ENCODE measurements around the gene PILRA.
A peak's percentile ranks its signal among the peaks of the same experiment; 100 is the strongest.
"Not testable (repeated sequence)": the region's sequence is repeated elsewhere in the genome, so short reads cannot be mapped to it uniquely, and the experiment has no call there.

The PILRA gene

DNA sequence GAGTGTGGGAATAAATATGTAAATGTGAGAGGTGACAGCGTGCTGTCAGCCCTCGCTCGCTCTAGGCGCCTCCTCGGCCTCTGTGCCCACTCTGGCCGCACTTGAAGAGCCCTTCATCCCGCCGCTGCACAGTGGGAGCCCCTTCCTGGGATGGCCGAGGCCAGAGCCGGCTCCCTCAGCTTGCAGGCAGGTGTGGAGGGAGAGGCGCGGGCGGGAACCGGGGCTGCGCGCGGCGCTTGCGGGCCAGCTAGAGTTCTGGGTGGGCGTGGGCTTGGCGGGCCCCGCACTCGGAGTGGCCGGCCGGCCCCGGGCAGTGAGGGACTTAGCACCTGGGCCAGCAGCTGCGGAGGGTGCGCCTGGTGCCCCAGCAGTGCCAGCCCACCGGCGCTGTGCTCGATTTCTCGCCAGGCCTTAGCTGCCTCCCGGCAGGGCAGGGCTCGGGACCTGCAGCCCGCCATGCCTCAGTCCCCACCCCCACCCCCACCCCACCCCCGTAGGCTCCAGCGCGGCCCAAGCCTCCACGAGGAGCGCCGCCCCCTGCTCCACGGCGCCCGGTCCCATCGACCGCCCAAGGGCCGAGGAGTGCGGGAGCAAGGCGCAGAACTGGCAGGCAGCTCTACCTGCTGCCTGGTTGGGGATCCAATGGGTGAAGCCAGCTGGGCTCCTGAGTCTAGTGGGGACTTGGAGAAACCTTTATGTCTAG is 8.4 kb downstream of the PILRA start:
- not testable (repeated sequence) for DNase-seq

DNA sequence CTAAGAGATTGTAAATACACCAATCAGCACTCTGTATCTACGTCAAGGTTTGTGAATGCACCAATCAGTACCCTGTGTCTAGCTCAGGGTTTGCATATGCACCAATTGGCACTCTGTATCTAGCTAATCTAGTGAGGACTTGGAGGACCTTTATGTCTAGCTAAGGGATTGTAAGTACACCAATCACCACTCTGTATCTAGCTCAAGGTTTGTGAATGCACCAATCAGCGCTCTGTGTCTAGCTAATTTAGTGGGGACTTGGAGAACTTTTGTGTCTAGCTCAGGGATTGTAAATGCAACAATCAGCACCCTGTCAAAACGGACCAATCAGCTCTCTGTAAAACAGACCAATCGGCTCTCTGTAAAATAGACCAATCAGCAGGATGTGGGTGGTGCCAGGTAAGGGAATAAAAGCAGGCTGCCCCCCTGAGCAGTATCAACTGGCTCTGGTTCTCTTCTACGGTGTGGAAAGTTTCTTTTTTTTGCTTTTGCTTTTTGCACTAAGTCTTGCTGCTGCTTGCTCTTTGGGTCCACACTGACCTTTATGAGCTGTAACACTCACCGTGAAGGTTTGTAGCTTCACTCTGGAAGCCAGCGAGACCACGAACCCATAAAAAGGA is 9.1 kb downstream of the PILRA start:
- not testable (repeated sequence) for DNase-seq

DNA sequence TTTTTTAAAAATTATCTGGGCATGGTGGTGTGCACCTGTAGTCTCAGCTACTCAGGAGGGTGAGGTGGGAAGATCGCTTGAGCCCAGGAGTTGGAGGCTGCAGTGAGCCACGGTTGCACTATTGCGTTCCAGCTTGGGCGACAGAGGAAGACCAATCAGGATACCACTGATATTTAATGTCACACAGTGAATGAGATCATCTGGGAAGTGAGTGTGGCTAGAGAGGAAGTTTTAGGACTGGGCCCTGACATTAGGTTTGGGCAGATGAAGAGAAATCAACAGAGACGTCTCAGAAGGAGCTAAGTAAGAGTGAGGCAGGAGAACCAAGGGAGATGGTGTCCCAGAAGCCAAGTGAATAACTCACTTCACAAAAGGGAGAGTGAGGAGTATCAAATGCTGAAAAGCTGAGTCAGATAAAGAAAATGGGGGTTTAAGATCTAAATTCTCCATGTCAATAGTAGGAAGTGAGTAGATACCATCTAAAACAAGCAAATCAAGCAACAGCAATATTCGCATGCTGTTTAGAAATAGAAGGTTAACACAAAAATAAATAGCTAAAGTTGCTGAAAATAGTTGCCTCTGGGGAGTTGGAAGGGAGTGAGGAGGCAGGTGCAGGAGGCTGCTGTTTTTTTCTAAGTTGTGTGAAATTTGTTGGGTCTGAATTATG is 11.5 kb downstream of the PILRA start:
- DNase-seq = no peak

DNA sequence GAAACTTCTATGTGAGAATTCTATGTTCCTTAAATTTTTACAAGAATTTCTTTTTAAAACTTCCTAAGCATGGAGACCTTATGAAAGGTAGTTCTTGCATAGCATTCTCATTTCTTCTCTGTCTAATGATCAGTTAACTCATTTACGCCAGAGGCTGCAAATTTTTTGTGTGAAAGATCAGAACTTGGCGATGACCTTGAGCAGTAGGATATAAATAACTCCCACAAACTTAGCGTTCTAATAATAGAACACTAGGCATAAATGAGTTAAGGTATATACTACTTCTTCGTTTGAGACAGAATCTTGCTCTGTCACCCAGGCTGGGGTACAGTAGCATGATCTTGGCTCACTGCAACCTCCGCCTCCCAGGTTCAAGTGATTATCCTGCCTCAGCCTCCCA is 13.7 kb downstream of the PILRA start:
- DNase-seq = no peak

DNA sequence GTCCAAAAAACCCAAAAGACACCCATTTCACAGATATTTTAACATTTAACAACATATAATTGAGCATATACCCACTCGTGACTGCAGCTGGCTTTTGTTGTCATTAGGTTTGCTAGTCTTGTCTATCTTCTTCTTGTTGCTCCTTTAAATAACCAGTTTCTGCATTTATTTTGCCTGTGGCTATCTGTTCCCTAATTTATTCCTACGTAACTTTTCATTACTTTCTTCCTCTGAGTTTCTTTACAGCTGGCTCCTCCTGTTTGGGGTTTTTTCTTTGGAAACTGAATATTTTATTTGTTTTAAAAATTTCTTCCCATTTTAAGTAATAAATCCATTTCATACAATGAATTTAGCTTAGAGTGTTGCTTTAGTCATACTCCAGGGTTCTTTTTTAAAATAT is 14.4 kb downstream of the PILRA start:
- no peak for DNase-seq

DNA sequence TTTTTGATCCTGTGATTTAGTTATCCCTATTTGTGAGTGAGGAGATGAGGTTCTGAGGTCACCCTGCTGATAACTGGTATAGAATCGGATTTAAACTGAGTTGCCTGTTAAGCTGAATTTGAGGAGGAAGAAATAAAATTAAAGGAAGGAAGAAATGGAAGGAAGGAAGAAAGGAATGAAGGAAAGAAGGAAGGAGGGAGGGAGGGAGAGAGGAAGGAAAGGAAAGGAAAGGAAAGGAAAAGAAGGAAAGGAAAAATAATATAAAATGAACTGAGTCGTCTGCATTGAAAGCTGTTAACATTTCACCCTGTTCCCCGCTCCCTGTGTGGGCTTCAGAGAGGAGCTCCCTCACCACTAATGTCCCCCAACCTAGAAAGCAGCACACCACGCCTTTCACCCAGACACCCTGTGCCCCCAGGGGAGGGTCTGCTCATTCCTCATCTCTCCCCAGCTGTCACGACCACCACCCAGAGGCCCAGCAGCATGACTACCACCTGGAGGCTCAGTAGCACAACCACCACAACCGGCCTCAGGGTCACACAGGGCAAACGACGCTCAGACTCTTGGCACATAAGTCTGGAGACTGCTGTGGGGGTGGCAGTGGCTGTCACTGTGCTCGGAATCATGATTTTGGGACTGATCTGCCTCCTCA is 16.3 kb downstream of the PILRA start:
- DNase-seq = no peak

DNA sequence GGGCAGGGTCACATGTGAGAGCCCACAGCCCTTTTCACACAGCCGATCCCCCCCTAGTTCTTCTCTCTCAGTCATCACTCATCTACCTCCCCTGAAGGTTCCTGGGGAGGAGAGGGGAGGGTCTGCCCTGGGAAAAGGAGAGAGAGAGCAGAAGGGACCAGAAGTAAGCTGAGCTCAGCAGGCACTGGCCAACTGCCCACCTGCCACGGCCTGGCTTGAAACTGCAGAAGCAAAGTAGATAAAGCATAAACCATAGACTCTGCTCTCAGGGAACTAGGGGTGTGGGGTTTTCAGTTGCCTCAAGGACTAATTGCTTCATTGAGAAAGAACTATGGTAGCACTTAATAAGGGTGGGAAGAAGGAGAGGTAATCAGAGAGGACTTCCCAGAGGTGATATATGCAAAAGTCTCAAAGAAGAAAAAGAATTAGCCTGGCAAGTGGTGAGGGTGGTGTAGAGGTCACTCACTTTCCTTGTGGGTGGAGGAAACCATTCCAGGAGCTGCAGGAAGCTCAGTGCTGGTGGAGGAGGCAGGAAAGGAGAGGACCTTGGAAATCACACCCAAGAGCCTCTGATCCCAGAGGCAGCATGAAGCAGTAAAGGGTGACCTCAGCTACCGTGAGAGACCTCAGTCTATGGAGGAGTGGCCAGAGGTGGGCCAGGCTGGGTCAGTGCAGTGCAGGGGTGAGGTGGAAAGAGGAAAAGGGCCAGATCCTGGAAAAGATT is 17.2 kb downstream of the PILRA start:
- no peak for DNase-seq

DNA sequence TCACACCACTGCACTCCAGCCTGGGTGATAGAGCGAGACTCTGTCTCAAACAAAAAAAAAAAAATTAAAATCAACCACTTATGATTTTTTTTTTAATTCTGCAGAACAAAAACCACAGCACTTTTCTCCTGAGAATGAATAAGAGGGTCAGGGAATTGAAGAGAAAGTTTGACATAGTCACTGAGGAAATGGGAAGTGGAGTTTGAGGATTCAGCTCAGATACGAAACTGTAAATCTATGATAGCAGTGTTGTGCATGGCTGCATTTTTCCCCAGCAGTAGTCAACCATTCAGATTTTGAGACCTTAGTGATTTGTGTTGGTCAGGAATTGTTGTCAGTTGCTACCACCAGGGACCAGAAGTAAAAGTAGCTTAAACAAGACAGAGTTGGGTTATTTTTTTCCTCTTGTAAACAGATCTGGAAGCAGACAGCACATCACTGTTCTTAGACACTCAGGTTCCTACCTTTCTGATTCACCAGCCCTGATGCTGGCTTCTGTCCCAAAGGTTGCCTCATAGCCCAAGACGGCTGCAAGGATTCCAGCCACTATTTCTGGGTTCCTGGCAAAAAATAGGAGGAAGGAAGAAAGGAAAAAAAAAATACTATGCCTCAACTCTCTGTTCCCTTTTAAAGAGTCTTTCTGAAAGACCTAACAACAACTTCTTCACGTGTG is 20.1 kb downstream of the PILRA start:
- no peak for DNase-seq

DNA sequence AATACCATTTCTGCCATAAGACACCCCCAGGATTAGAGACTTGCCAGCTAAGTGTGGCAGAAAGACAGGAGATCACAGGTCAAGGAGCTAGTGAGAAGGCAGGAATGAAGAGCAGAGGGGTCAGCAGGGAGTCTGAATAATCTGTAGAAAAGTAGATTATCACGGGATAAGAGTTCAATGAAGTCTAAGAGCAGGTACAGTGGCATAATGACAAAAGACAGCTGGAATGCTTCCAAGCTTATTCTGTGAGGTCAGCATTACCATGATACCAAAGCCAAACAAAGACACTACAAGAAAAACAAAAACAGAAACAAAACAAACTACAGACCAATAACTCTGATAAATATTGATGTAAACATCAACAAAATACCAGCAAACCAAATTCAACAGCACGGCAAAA is 20.8 kb downstream of the PILRA start:
- no peak for DNase-seq

DNA sequence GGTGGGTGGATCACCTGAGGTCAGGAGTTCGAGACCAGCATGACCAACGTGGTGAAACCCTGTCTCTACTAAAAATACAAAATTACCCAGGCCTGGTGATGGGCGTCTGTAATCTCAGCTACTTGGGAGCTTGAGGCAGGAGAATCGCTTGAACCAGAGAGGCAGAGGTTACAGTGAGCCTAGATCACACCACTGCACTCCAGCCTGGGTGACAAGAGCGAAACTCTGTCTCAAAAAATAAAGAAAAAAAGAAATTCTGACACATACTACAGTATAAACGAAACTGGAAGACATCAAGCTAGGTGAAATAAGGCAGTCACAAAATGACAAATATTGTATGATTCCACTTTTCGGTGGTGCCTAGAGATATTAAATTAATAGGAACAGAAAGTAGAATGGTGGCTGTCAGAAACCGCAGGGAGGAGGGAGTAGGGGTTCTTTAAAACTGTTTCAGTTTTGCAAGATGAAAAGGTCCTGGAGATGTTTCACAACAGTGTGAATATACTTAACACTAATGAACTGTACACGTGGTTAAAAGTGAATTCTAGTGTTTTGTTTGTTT is 23.2 kb downstream of the PILRA start:
- peak; percentile 76 for DNase-seq

DNA sequence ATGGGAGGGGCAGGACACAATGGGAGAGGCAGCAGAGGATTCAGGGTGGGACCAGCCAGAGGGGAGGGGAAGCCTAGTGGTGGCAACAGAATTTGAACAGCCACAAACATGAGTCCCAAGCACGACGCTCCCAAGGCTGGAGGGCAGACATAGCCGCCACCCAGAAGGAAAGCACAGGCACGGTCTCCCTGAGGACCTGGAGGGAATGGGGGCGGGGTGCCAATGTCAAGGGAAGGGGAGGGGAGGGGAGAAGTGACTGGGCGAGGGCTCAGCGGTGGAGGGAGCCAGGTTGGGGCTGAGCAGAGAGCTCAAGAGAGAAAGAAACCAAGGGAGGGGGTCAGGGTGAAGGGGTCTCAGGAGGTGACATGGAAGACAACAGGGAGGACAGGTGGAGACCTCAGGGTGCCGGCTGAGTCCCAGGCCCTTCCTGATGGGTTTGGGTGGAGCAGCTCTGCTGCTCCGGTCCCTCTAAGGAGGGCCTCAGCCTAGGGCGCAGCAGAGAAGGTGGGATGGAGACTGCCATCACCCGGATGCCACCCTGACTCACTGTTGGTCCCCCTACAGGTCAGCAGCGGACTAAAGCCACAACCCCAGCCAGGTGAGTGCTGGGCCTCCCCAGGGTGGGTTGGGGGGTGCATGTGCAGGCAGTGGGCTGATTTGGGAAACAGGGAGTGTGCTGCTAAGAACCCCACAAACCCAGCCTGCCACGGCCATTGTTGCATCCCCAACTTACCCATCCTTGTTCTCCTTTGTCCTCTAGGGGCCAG is 24.2 kb downstream of the PILRA start:
- no peak for DNase-seq

DNA sequence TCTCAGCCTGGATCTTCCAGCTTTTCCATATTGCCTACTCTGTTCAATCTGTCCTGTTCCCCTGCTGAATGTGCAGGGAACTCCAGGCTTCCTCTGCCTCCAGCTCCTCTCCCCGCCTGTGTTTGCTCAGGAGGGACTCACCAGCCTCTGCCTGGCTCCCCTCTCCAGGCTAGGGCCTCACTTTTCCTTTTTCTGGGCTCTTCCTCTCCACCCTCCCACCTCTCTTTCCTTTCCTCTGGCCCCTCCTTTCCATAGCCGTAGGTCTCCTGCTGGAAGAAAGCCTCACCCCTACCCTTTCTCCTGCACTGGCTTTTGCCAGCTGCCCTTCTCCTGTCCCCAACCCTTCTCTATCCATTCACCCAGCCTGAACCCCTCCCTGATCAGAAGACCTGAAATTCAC is 25.0 kb downstream of the PILRA start:
- DNase-seq = no peak

DNA sequence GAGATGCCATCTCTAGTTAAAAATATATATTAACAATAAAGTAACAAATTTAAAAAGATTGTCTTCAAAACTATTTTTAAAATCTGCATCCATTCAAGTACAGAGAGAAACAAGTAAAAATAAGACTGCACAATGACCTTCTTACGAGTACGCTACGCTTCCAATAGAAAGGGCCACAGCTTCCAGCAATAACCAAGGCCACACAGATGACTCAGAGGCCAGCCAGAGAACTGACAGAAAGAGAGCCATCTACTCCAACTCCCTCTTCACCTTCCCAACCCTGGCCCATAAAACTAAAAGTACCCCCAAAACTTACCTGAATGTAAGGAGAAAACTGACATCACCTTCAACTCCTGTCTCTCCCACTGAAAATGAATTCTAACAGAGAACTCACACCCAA is 26.8 kb downstream of the PILRA start:
- DNase-seq = no peak

DNA sequence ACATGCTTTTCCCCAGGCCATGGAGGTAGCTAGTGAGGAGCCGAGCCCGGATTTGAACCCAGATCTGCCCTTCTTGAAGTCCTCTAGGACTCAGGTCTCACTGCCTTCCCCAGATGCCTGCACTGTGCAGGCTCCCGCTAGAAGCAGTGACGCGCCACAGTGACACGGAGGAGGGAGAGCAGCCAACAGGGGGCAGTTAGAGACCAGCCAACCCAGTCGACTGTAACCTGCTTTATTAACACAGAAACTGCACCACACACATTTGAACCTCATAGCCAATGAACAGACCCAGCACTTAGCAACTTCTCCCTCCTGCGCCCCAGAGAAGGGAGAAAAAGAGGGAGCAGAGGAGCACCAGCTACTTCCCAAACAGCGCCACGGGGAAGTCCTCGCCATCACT is 27.4 kb downstream of the PILRA start:
- DNase-seq = no peak

DNA sequence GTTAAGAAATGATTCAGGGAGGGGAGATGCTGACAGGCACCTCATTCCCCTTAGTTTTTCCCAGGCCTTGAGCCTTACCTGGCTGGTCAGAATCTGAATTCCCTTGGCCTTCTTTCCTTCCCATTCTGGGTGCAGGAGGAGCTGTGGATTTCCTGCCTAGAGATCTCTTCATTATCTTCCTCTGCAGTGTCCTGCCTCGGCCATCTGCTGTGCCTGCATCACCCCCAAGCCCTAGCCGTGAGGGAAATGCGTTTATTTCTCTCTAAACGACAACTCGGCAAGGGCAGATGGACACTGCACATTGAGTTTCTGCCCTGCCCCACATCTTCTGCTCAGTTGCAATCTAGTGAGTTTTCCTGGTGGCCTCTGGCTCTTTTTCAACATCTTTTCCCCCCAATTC is 28.5 kb downstream of the PILRA start:
- DNase-seq = no peak

DNA sequence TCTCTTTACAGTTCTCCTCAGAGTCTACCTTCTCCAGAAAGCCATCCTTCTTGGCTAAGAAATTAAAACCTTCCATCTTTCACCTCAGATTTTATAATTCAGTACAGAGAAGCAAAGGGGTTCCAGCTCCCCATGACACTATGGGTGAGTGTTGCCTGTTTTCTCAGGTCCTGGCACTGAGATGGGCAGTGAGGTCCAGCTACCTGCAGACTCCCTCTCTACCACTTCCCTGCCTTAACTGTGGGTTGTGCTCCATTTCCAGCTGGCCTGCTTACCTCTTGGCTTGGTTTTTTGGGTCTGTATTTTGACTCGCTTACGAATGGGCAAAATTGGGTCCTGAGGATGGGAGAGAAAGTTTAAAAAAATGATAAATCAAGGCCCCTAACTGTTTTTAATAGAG is 29.0 kb downstream of the PILRA start:
- no peak for DNase-seq

DNA sequence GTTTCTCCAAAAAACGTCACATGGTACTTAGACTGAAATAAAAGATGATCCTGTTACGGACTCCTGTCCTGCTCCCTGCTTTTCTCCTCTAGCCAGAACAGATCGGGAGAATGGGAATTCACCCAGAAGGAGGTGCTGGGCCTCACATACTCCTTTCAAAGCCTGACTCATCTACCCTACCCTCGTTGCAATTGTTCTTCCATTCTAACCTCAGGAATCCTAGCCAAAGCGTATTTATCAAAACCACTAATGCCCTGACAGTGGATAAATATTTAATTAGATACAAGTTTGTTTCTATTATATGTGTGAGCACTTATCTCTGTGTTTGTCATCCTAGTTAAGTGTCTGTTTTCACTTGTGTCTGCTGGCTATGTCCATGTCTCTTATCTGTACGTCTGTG is 33.5 kb downstream of the PILRA start:
- DNase-seq = no peak

DNA sequence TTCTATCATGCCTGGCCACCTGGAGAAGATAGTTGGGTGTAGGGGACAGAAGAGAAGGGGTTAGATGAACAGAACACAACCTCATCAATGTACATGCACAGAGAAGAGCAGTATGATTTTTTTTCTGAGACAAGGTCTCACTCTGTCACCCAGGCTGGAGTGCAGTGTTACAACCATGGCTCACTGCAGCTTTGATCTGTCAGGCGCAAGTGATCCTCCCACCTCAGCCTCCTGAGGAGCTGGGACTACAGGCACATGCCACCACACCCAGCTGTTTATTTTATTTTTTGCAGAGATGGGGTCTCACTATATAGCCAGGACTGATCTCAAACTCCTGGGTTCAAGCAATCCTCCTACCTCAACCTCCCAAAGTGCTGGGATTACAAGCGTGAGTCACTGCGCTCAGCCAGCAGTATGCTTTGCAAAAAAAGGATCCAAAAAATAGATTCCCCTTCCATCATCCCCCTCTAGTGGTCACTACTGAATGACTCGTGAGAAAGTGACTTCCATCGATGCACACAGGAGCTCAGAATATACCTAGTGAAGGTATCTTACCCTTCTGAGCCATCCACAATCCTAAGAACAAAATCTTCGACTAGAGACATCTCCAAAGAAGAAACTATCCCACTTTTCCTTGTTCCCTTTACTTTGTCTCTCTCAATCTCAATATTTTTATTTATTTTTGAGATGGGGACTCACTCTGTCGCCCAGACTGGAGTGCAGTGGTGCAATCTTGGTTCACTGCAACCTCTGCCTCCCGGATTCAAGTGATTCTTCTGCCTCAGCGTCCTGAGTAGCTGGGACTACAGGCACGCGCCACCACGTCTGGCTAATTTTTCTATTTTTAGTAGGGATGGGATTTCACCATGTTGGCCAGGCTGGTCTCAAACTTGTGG is 34.2 kb downstream of the PILRA start:
- DNase-seq = peak; percentile 66

DNA sequence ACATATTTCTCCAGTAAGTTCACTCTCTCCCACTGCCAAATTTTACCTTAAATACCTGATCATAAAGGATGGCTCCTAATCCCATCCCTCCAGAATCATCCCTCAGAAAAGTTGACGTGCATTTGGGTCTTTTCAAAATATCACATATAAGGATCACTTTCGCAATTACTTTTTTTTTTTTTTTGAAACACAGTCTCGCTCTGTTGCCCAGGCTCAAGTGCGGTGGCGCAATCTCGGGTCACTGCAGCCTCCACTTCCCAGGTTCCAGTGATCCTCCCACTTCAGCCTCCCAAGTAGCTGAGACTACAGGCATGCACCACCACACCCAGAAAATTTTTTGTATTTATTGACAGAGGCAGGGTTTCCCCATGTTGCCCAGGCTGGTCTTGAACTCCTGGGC is 37.8 kb downstream of the PILRA start:
- no peak for DNase-seq

DNA sequence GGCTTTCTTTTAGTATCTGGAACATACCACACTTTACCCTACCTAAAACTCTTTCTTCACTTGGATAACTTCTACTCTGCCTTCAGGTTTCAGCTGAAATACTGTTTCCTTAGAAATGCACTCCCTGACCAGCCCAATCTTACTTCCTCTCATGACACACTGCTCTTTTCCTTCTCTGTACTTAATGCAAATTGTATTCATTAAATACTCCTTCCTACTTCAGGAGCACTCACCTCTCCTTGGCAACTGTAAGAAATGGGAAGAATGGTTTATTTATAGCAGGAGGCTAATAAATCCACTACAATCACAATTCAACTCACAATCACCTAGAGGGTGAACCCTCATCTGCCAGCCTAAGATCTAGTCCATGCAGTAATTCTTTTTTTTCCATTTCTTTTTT is 40.1 kb downstream of the PILRA start:
- DNase-seq = no peak
